A172 (cell line): ENCODE measurements around the gene APOL2. TPM values are rescaled to one million over a fixed set of nuclear protein-coding genes. Genes with fewer than 3 reads are reported as not detected.
"Not testable (repeated sequence)": the region's sequence is repeated elsewhere in the genome, so short reads cannot be mapped to it uniquely, and the experiment has no call there.

ENCODE experiments used
- DNase-seq: peaks from one replicate; pipeline ENCODE4 v3.0.0-alpha.2; 2015; ENCODE audit warnings: low spot score
- total RNA-seq: library from RNA; depleted of rRNA; stranded (reverse); fragments of >200 nt; shearing (Covaris generic); gene quantifications from 2 replicates; pipeline ENCODE4 v1.2.3, GENCODE V29; 2014

Gene APOL2
- total RNA-seq, 1 experiment from 2014 or later, result 46.9 TPM

DNA sequence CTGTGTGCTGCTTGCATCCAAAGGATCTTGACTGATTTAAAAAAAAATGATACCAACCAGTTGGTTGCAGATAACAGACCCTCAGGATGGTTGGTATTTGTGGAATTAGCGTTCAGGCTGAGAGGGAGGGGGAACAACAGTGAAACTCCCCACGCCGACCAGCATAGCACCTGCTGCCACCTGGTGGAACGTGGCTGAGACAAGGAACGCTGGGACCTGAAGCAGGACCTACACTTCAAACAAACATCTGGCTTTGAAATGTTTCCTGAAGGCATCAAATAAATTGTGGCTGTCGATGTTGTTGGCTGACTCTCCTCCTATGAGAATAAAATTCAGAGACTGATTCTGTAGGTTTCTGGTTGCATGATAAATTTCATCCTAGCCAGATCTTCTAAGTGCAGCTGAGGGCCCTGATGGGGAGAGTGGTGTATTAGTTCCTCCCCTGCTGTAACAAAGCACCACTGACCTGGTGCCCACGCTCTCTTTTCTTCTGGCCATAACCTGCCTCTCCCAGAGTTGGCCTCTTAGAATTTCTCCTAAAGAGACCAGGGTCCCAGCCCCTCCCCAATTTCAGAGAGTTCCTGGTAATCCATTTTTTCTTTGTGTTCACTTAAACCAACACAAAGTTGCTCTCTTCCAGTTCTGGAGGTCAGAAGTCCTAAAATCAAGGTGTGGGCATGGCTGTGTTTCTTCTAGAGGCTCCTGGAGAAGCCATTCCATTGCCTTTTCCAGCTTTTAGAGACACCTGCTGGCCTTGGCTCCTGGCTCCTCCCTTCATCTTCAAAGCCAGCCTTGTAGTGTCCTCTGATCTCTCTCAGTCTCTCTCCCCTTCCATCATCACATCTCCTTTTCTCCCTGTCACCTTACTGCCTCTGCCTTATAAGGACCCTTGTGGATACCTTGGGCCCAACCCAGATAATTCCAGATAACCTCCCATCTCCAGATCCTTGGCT, 17.3 kb downstream of the APOL2 start:
- peak; percentile 23 for DNase-seq

GRCh38 chr22:36220451-36220921, 18.8 kb downstream of the APOL2 start:
- DNase-seq, result no peak

DNA sequence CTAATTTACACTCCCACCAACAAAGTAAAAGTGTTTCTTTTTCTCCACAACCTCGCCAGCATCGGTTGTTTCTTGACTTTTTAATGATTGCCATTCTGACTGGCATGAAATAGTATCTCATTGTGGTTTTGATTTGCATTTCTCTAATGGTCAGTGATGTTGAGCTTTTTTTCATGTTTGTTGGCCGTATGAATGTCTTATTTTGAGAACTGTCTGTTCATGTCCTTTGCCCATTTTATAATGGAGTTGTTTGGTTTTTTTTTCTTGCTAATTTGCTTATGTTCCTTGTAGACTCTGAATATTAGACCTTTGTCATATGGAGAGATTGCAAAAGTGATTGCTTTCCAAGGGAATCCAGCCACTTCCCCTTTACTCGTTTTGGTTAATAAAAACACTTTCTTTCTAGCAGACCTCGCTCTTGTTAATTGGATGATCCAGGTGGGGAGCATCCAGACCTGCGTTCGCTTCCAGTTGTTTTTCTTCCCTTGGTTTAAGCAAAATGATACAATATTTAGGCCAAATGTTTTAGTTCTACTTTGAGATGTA, 20.6 kb downstream of the APOL2 start:
- DNase-seq, result no peak

- DNase-seq, result no peak
Observed at GRCh38 chr22:36215981-36216380, 23.3 kb downstream of the APOL2 start.

DNA sequence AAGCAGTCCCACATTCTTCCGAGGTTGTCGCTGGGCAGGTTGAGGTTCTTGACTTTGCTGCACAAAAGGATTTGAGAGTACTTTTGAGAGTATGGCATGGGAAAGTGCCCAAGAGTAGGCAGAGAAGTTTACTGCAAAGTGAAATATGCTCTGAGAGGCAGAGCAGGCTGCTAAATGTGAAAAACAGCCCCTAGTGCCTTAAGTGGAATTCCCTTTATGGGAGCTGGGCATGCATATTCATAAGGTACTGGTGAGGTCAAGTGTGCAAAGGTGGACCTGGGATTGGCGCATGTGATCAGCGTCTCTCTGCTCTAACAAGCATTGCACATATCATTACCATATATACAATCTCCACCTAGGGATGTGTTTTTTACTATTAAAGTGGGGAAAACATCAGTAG, 25.7 kb downstream of the APOL2 start:
- DNase-seq, result no peak

DNA sequence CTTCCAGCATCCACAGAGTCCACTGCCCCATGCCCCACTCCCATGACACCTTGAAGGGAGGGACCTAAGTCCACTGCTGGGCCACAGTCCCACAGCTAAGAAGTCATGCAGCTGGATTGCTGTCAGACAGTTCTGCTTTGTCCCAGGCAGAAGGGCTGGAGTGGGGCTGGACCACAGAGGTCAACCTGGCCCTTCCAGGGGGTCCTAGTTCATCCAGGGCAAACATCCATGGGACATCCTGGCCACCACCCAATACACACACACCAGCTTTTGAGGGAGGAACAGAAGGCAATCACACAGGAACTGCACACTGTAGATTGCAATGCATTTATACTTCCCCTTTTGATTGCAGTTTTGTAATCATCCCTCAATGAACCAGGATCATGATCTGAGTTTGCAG, 26.4 kb downstream of the APOL2 start:
- no peak for DNase-seq

DNA sequence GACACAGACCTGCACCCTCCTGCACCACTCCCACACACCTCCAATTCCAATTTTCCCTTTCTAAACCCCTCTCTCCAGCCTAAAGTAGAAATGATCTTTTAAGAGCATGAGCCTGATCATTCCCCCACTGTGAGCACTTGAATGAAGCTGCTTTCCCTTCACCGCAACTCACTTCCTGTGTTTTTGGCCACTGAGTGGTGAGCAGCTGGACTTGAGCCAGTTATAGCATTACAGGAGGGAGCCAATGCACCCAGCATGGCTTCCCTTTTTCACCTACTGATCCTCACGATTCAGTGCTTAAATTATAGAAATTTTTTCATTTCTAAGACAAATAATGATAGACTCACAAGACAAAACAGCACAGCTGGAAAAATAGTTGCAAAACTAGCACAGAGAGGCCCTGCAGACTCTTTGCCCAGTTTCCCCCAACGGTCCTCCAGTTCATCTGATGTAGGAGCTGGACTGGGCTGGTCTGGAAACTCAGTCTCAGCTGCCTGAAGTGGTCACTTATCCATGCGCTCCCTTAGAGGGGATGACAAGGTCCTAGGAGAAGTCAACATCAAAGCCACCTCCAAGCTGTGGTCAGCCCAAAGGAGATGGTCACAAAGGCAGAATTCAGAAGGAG, 28.0 kb downstream of the APOL2 start:
- DNase-seq, result peak; percentile 43

DNA sequence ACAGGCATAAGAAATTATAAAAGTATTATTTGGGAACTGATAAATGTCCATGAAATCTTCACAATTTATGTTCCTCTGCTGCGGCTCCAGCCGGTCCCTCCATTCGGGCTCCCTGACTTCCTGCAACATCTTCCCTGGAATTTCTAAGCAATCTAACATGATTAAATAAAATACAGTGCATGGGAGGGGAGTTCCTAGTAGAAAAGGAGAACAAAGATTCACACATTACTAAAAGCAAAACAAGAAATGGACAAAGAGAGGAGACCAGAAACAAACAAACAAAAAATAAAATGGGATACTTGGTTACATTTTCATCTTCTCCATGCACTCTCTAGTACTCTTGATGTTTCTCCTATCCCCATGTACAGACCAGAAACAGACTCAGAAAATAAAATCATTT, 29.1 kb downstream of the APOL2 start:
- DNase-seq, result no peak

DNA sequence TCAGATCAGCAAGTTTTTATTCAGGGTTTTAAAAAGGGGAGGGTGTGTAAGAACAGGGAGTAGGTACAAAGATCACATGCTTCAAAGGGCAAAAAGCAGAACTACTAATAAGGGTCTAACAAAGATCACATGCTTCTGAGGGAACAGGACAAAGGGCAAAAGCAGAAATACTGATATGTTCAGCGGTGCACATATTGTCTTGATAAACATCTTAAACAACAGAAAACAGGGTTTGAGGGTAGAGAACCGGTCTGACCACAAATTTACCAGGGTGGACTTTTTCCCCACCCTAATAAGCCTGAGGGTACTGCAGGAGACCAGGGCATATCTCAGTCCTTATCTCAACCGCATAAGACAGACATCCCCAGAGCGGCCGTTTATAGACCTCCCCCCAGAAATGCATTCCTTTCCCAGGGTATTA, 29.8 kb downstream of the APOL2 start:
- not testable (repeated sequence) for DNase-seq

- DNase-seq, result no peak
Observed at GRCh38 chr22:36208914-36209313, 30.4 kb downstream of the APOL2 start.

DNA sequence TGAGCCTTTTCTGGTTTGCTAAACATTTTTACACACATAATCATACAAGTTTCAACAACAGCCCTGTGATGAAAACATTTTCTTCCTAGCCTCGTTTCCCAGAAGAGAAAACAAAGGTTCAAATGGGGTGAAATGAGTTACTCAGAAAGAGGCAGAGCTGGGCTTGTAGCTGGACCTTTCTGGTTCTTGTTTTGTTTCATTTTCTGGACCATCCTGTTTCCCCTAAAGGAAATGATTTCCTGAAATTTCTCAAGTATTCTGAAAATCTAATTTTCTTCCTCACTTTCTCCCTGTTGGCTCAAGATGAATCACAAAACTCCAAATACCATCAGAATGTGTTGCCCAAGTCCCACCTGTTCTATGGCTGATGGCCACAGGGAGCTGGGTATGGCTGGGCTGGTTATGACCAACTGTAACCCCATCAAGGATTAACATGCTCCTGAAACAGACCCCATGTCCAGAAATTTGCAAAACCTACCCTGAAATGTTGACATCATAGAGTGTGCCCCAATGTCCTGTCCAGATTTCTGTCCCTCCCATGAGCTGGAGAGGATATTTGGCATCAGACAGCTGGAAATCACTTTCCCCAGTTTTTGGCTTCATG, 31.1 kb downstream of the APOL2 start:
- no peak for DNase-seq

- no peak for DNase-seq
Observed at GRCh38 chr22:36206255-36206654, 33.1 kb downstream of the APOL2 start.

DNA sequence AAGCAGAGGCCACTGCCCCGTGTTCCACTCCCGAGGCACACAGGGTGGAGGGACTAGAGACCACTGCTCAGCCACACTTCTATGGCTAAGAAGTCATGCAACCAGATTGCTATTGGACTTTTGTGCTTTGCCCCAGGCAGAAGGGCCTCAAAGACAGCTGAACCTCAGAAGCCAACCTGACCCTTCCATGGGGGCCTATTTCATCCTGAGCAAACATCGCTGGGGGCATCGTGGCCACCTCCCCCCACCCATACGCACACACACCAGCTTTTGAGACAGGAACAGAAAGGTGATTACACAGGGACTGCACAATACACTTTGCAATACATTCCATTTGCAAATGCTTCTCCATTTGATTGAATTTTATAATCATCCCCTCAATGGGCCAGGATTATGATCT, 33.8 kb downstream of the APOL2 start:
- not testable (repeated sequence) for DNase-seq

- DNase-seq, result no peak
Observed at GRCh38 chr22:36204632-36205015, 34.7 kb downstream of the APOL2 start.

- no peak for DNase-seq
Observed at GRCh38 chr22:36204001-36204631, 35.2 kb downstream of the APOL2 start.

- not testable (repeated sequence) for DNase-seq
Observed at GRCh38 chr22:36203441-36203840, 35.9 kb downstream of the APOL2 start.

DNA sequence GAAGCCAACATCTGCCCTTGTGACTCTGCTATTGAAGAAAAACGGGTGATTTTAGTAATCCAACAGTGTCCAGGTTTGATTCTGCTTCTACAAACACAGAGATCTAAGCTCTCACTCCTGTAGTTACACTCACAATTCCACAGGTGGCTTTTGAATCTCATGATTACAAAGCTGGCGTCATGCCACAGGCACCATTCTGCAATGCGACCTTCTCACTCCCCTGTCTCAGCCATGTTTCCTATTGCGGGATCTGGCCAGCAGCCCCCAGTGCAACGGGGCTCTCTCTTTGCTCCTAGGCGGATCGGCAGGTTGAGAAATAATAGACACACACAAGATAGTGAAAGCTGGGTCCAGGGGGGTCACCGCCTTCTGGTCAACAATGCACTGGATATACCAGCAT, 36.4 kb downstream of the APOL2 start:
- DNase-seq, result not testable (repeated sequence)

DNA sequence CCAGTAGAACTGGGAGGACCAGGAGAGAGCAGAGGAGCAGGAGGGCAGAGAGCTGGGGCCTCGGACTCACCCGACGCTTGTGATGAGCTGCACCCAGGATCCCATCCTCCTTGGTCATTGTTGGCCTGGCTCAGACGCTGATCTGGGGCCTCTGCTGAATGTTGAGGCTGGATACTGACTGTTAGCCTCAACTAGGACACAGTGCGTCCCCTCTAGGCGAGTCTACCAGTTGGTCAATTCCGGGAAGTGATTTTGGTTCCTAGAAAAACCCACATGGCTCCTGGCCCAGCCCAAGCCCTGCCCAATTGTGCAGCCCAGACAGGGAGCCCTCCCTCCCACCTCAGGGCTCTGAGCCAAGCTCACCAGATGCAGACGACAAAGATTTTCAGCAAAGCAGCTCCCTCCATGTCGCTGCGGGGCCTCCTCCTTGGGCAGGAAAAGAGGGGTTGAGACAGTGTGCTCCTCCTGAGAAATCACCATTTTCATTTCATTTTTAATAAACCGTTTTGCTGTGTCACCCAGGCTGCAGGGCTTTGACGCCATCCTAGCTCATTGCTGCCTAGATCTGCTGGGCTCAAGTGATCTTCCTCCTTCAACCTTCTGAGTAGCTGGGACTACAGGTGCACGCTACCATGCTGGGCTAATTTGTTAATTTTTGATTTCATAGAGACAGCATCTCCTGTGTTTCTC, 37.6 kb downstream of the APOL2 start, which contains the start of gene APOL4:
TSS of gene APOL4 (minus strand) at position 180 of the 690 bp plus-strand sequence. CDS start at position 105, 75 bp downstream.
- no peak for DNase-seq

GRCh38 chr22:36201025-36201424, 38.3 kb downstream of the APOL2 start:
- DNase-seq, result not testable (repeated sequence)

- DNase-seq, result no peak
Observed at GRCh38 chr22:36199001-36199551, 40.3 kb downstream of the APOL2 start.

GRCh38 chr22:36198536-36198935, 40.8 kb downstream of the APOL2 start:
- no peak for DNase-seq
